ENCODE measurements around the gene ABL2. TPM values are rescaled to one million over a fixed set of nuclear protein-coding genes. Genes with fewer than 3 reads are reported as not detected.
"Not testable (repeated sequence)": the region's sequence is repeated elsewhere in the genome, so short reads cannot be mapped to it uniquely, and the experiment has no call there.

The ABL2 gene
- total RNA-seq, 3 donors from 2014 or later, result 14.8 to 22.2 (median 18.6) TPM

- no peak for TF ChIP-seq CTCF (IDR thresholded peaks at IDR 0.05)
- no peak for DNase-seq
- intact Hi-C loops (cut with DNase I, micrococcal nuclease), result no loop called here
- ATAC-seq, result no peak
- H3K4me1 ChIP-seq (ENCODE audit: low read depth), result no peaks in the 10 kb centered on the region
- H3K4me3 ChIP-seq, result no peak overlapping the region
- no peaks in the 10 kb centered on the region for H3K36me3 ChIP-seq (ENCODE audit: low read depth)
- no peaks in the 10 kb centered on the region for H3K9me3 ChIP-seq
These were observed 91.7 kb downstream of the ABL2 start for GRCh38 chr1:179137617-179138255.

GRCh38 chr1:179135707-179136106, 93.8 kb downstream of the ABL2 start:
- H3K36me3 ChIP-seq (ENCODE audit: low read depth); intact Hi-C loops (cut with DNase I, micrococcal nuclease): not testable (repeated sequence)

DNA sequence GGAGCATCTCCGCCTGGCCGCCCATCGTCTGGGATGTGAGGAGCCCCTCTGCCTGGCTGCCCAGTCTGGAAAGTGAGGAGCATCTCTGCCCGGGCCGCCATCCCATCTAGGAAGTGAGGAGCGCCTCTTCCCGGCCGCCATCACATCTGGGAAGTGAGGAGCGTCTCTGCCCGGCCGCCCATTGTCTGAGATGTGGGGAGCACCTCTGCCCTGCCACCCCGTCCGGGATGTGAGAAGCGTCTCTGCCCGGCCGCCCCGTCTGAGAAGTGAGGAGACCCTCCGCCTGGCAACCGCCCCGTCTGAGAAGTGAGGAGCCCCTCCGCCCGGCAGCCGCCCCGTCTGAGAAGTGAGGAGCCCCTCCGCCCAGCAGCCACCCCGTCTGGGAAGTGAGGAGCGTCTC, 94.3 kb downstream of the ABL2 start:
- H3K4me3 ChIP-seq; H3K9me3 ChIP-seq; DNase-seq; ATAC-seq; H3K36me3 ChIP-seq (ENCODE audit: low read depth); intact Hi-C loops (cut with DNase I, micrococcal nuclease); H3K4me1 ChIP-seq (ENCODE audit: low read depth): not testable (repeated sequence)

More at GRCh38 chr1:179135707-179136106, 93.8 kb downstream of the ABL2 start:
- DNase-seq; ATAC-seq; H3K9me3 ChIP-seq; H3K4me3 ChIP-seq; H3K4me1 ChIP-seq (ENCODE audit: low read depth): not testable (repeated sequence)

- no peak for TF ChIP-seq CTCF (IDR thresholded peaks at IDR 0.05)
- peak in 1 of 3 donors; percentile 12 for DNase-seq
- intact Hi-C loops (cut with DNase I, micrococcal nuclease), result loop anchor here in 1 of 2 donors (10.0 kb wide), 1 partner anchor 65 kb away; no protein-coding TSS in a partner anchor
- no peaks in the 10 kb centered on the region for H3K36me3 ChIP-seq (ENCODE audit: low read depth)
- no peaks in the 10 kb centered on the region for H3K4me1 ChIP-seq (ENCODE audit: low read depth)
- peak; percentile 96 for ATAC-seq
- no peaks in the 10 kb centered on the region for H3K9me3 ChIP-seq
- no peak overlapping the region for H3K4me3 ChIP-seq
These were observed 99.6 kb downstream of the ABL2 start for GRCh38 chr1:179129702-179130473.

GRCh38 chr1:179128520-179128919, 101.0 kb downstream of the ABL2 start:
- Histone ChIP-seq H3K4me3 (no peak overlapping the region), H3K36me3 (ENCODE audit: low read depth) (no peaks in the 10 kb centered on the region), H3K9me3 (no peaks in the 10 kb centered on the region), H3K4me1 (ENCODE audit: low read depth) (no peaks in the 10 kb centered on the region)
- intact Hi-C loops (cut with DNase I, micrococcal nuclease), result loop anchor here in 1 of 2 donors (10.0 kb wide), 1 partner anchor 66 kb away; no protein-coding TSS in a partner anchor
- no peak for TF ChIP-seq CTCF (IDR thresholded peaks at IDR 0.05)
- no peak for ATAC-seq
- no peak for DNase-seq

DNA sequence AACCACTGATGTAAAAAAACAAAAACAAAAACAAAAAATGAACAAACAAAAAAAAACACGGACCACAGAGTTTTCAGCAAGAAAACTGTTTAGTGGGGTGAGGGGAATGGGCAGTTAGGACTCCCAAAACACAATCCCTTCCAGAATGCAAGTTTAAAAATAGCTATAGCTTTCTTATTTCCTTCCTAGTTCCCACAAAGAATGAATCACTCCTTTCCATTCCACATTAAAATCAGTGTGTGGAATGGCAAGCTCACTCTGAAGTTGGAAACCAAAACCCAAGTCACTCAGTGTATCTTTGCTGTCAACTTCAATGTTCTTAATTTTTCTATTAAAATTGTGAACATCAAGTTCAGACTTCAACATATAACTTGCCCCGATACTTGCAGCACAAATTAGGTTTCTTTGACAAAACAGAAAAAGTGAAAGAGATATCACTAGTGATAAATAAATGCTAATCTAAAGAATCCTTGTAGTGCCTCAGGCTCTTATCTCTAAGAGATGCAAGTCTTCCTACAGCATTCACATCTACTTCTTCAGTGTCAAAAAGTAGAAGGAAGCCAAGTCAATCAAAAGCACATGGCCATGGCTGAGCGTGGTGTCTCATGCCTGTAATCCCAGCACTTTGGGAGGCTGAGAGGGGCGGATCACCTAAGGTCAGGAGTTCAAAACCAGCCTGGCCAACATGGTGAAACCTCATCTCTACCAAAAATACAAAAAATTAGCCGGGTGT, 102.1 kb downstream of the ABL2 start:
- intact Hi-C loops (cut with DNase I, micrococcal nuclease), result loop anchor here in 1 of 2 donors (10.0 kb wide), 1 partner anchor 67 kb away; no protein-coding TSS in a partner anchor
- TF ChIP-seq CTCF (IDR thresholded peaks at IDR 0.05), result no peak

More for the DNA sequence above, 102.1 kb downstream of the ABL2 start:
- DNase-seq (no peak), ATAC-seq (no peak)
- Histone ChIP-seq H3K4me3 (no peak overlapping the region), H3K4me1 (ENCODE audit: low read depth) (no peaks in the 10 kb centered on the region), H3K36me3 (ENCODE audit: low read depth) (no peaks in the 10 kb centered on the region), H3K9me3 (no peaks in the 10 kb centered on the region)
